Nephron (organoid): ENCODE data around the gene TMEM150B.
A peak's percentile ranks its signal among the peaks of the same experiment; 100 is the strongest.

Experiments used
- H3K27ac Mint-ChIP-seq, 3 experiments: 2 replicates each; pipeline ENCODE4 v1.8.0; 2020; ENCODE audit warnings: mixed read lengths in 3 of 3, mild to moderate bottlenecking in 2 of 3, moderate library complexity in 1 of 3
- H3K27me3 Mint-ChIP-seq: 2 replicates; pipeline ENCODE4 v1.8.0; 2021; ENCODE audit warnings: low read depth, mild to moderate bottlenecking, moderate library complexity, mixed read lengths
- H3K36me3 Mint-ChIP-seq: 2 replicates; pipeline ENCODE4 v1.8.0; 2020; ENCODE audit warnings: low read depth, mixed read lengths
- H3K4me1 Mint-ChIP-seq: 2 replicates; pipeline ENCODE4 v1.8.0; 2020; ENCODE audit warnings: mixed read lengths
- H3K4me3 Mint-ChIP-seq, 3 experiments: 2 replicates each; pipeline ENCODE4 v1.8.0; 2020; ENCODE audit warnings: mild to moderate bottlenecking in 3 of 3, mixed read lengths in 3 of 3, moderate library complexity in 2 of 3
- H3K9me3 Mint-ChIP-seq: 2 replicates; pipeline ENCODE4 v1.8.0; 2020; ENCODE audit warnings: mixed read lengths
- CTCF ChIP-seq, 3 experiments: fragments of 200-600 bp; sonication (generic); IDR thresholded peaks; one replicate each; pipeline ENCODE4 v1.5.0; 2021; ENCODE audit warnings: antibody characterized with exemption in 3 of 3; ENCODE audit not compliant: unreplicated experiment in 3 of 3

TMEM150B gene

GRCh38 chr19:55275851-55276719 lies 49.1 kb downstream of the TMEM150B start:
- Mint-ChIP-seq H3K27ac (peak overlapping the region in 1 of 3 experiments; percentile 52), H3K4me3 (peak overlapping the region in 2 of 3 experiments; percentile 51 to 80), H3K36me3 (peaks cover 24% of the 10 kb centered on the region), H3K4me1 (peaks cover 12% of the 10 kb centered on the region), H3K9me3 (no peaks in the 10 kb centered on the region), H3K27me3 (no peaks in the 10 kb centered on the region)
- TF ChIP-seq CTCF (IDR thresholded peaks at IDR 0.05; ENCODE audit: unreplicated experiment in 3 of 3), result no peak

GRCh38 chr19:55273978-55274707 lies 51.0 kb downstream of the TMEM150B start:
- H3K27me3 Mint-ChIP-seq, result no peaks in the 10 kb centered on the region
- H3K9me3 Mint-ChIP-seq, result no peaks in the 10 kb centered on the region
- H3K4me3 Mint-ChIP-seq, result no peak overlapping the region
- H3K36me3 Mint-ChIP-seq, result peaks cover 37% of the 10 kb centered on the region
- peaks cover 6% of the 10 kb centered on the region for H3K4me1 Mint-ChIP-seq
- no peak for TF ChIP-seq CTCF (IDR thresholded peaks at IDR 0.05; ENCODE audit: unreplicated experiment in 3 of 3)
- no peak overlapping the region for H3K27ac Mint-ChIP-seq

- no peak for TF ChIP-seq CTCF (IDR thresholded peaks at IDR 0.05; ENCODE audit: unreplicated experiment in 3 of 3)
Measured at GRCh38 chr19:55272142-55272541, 53.0 kb downstream of the TMEM150B start.

GRCh38 chr19:55270172-55270942 lies 54.8 kb downstream of the TMEM150B start:
- no peak for TF ChIP-seq CTCF (IDR thresholded peaks at IDR 0.05; ENCODE audit: unreplicated experiment in 3 of 3)
- Mint-ChIP-seq H3K9me3 (peaks cover 9% of the 10 kb centered on the region), H3K27ac (peak overlapping the region; percentile 21 to 93 (median 43)), H3K36me3 (peaks cover 48% of the 10 kb centered on the region), H3K27me3 (peaks cover 5% of the 10 kb centered on the region), H3K4me3 (no peak overlapping the region), H3K4me1 (peaks cover 7% of the 10 kb centered on the region)

More at GRCh38 chr19:55272142-55272541, 53.0 kb downstream of the TMEM150B start:
- H3K36me3 Mint-ChIP-seq, result peaks cover 45% of the 10 kb centered on the region
- H3K9me3 Mint-ChIP-seq, result peaks cover 2% of the 10 kb centered on the region
- no peak overlapping the region for H3K27ac Mint-ChIP-seq
- no peak overlapping the region for H3K4me3 Mint-ChIP-seq
- H3K27me3 Mint-ChIP-seq, result no peaks in the 10 kb centered on the region
- peaks cover 7% of the 10 kb centered on the region for H3K4me1 Mint-ChIP-seq

- Mint-ChIP-seq H3K4me1 (peaks cover 7% of the 10 kb centered on the region), H3K27ac (peak overlapping the region; percentile 19 to 96 (median 93)), H3K4me3 (peak overlapping the region in 1 of 3 experiments; percentile 12), H3K36me3 (peaks cover 44% of the 10 kb centered on the region), H3K9me3 (peaks cover 9% of the 10 kb centered on the region), H3K27me3 (peaks cover 5% of the 10 kb centered on the region)
- no peak for TF ChIP-seq CTCF (IDR thresholded peaks at IDR 0.05; ENCODE audit: unreplicated experiment in 3 of 3)
Measured at GRCh38 chr19:55269299-55269698, 55.8 kb downstream of the TMEM150B start.
